NB4 (cell line): ENCODE results near the gene OR5K1.

Experiments used
- DNase-seq: peaks from one replicate; pipeline ENCODE4 v3.0.0; 2010; ENCODE audit warnings: low read depth
- H3K4me3 ChIP-seq: one replicate; pipeline ENCODE4 v1.5.1; 2011; ENCODE audit warnings: mild to moderate bottlenecking, low read depth, low read length, moderate library complexity
- MYC ChIP-seq: IDR thresholded peaks from 2 replicates; pipeline ENCODE4 v1.6.1; 2011; ENCODE audit warnings: low read depth, low read length
- POLR2A ChIP-seq: IDR thresholded peaks from 2 replicates; pipeline ENCODE4 v1.6.1; 2011; ENCODE audit warnings: mild to moderate bottlenecking; ENCODE audit not compliant: insufficient read length; ENCODE audit errors: extremely low read depth
- TF ChIP-seq, protein P1 (sequence below): IDR thresholded peaks from one replicate; pipeline ENCODE4 v1.5.1; 2012; ENCODE audit warnings: low read depth, low read length
- TF ChIP-seq, protein P2 (sequence below): IDR thresholded peaks from 2 replicates; pipeline ENCODE4 v1.6.1; 2011; ENCODE audit warnings: low read depth, low read length

Gene OR5K1

DNA sequence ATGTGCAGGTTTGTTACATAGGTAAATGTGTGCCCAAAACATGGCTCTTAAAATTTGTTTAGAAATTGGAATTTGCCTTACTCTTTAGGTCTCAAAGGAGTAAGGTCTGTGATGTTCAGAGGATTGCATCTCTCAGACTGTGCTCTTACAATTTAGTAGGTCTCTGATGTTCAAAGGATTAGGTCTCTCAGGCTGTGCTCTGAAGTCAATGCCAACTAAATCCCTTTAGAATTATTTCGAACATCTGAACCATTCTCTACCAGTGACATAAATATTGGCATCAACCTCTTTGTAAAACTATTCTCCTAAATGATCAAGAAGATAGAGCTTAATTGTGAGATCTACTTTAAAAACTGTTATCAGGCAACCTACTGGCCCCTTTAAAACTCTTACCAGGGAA is at the start of gene OR5K1:
TSS of gene OR5K1 (plus strand) at position 301 of the 400 bp plus-strand sequence. CDS start 6,376 bp downstream, outside the sequence.
- no peak for DNase-seq
- TF ChIP-seq, protein P1, sequence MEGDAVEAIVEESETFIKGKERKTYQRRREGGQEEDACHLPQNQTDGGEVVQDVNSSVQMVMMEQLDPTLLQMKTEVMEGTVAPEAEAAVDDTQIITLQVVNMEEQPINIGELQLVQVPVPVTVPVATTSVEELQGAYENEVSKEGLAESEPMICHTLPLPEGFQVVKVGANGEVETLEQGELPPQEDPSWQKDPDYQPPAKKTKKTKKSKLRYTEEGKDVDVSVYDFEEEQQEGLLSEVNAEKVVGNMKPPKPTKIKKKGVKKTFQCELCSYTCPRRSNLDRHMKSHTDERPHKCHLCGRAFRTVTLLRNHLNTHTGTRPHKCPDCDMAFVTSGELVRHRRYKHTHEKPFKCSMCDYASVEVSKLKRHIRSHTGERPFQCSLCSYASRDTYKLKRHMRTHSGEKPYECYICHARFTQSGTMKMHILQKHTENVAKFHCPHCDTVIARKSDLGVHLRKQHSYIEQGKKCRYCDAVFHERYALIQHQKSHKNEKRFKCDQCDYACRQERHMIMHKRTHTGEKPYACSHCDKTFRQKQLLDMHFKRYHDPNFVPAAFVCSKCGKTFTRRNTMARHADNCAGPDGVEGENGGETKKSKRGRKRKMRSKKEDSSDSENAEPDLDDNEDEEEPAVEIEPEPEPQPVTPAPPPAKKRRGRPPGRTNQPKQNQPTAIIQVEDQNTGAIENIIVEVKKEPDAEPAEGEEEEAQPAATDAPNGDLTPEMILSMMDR: no peak
- TF ChIP-seq MYC (no peak), POLR2A (no peak)
- TF ChIP-seq, protein P2, sequence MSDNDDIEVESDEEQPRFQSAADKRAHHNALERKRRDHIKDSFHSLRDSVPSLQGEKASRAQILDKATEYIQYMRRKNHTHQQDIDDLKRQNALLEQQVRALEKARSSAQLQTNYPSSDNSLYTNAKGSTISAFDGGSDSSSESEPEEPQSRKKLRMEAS: no peak
- H3K4me3 ChIP-seq: no peak within 1 kb of the TSS

DNA sequence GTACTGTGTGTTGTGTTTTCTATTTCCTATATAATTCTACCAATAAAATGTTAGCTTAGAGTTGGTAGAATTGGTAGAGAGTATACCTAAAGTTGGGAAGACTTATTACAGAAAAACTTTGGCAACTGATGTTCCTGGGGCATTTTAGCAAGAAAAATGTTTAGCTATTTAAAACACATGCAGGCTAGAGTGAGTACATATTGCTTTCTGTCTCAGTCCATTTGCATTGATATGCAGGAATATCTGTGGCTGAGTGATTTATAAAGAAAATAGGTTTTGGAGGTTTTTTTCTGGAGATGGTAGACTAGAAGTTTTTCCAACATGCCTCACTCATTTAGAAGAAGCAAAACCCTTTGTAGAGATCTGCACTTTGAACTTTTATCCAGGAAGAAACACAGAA is 30.4 kb upstream of the OR5K1 start:
- TF ChIP-seq, protein P2: no peak
- TF ChIP-seq, protein P1: no peak
- TF ChIP-seq MYC (no peak), POLR2A (no peak)
- DNase-seq: no peak
- H3K4me3 ChIP-seq: no peak overlapping the region

DNA sequence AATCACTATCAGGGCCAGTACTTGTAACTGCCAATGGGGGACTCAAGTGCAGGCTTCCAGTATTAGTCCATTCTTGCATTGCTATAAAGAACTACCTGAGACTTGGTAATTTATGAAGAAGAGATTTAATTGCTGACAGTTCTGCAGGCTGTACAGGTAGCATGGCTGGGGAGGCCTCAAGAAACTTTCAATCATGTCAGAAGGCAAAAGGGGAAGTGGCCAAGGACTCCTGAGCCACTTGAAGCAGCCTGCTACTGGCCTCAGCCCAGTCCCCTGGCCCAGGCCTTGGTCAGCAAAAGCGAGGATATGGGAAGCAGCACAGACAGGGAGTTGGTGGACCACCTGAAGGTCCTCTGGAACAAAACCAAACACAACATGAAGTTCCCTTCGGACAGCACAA is 29.2 kb upstream of the OR5K1 start:
- H3K4me3 ChIP-seq: no peak overlapping the region
- TF ChIP-seq, protein P1: no peak
- TF ChIP-seq POLR2A (no peak), MYC (no peak)
- TF ChIP-seq, protein P2: no peak
- DNase-seq: peak; percentile 4

DNA sequence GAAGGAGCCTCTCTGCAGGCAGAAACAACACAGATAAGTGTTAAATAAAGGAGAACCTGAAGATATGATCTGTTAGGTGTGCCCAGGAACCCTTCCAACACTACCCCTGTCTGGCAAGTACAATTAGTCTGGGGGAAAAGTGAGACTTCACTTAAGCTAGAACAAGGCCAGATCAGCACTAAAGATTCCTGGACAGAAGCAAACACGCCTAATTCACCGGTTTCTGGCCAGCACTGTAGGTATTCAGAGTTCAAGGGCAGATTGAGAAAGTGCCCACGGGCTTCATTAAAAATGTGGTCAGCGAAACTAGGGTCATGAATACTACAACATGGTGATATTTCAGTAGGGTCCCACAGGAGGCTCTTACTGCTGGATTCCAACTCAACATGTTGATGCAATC is 28.6 kb upstream of the OR5K1 start:
- no peak for DNase-seq
- TF ChIP-seq MYC (no peak), POLR2A (no peak)
- TF ChIP-seq, protein P1: no peak
- TF ChIP-seq, protein P2: no peak
- H3K4me3 ChIP-seq: no peak overlapping the region

DNA sequence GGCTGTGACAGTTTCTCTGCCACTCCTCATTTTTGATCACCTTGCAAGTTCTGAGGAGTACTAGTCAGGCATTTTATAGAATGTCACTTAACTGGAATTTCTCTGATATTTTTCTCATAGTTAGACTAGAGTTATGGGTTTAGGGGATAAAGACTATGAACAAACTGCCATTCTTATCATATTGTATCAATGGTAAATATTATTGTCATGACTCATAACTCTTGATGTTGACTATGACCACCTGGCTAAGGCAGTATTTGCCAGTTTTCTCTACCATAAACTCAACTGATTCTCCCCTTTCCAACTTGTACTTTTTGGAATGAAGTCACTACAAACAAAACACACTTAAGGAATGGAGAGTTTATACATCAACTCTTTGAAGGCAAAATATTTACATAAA is 22.7 kb upstream of the OR5K1 start:
- DNase-seq: no peak
- TF ChIP-seq, protein P2: no peak
- TF ChIP-seq MYC (no peak), POLR2A (no peak)
- TF ChIP-seq, protein P1: no peak
- H3K4me3 ChIP-seq: no peak overlapping the region

DNA sequence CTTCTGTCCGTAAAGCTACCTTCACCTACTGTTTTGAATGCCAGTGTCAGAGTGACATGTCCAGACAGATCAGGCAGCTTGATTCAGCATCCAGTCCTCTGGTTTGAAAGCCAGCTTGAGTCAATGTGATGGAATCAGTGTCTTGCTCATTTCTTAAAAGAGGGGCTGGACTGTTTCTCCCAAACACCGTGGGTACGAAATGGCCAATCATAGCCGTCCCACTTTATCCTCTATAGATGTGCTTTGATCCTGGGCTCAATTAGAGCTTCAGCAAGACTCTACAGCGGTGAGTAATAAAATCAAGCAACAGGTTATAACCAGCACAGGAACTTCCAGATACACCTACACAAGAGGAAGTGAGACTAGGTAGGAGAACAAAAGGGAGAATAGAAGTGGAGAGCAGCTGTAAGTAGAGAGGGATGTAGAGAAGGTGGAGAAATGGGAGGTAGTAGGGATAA is 17.0 kb upstream of the OR5K1 start:
- TF ChIP-seq MYC (no peak), POLR2A (no peak)
- no peak overlapping the region for H3K4me3 ChIP-seq
- DNase-seq: no peak
